ENCODE measurements around the gene THAP3. TPM values are rescaled to one million over a fixed set of nuclear protein-coding genes. Genes with fewer than 3 reads are reported as not detected.

Gene THAP3
- total and polyA plus RNA-seq, 9 of the 15 experiments (the other 6 are each of a cell fraction or from before 2014, with no cell fraction given) = 1.9 to 31.2 (median 18.2) TPM

DNA sequence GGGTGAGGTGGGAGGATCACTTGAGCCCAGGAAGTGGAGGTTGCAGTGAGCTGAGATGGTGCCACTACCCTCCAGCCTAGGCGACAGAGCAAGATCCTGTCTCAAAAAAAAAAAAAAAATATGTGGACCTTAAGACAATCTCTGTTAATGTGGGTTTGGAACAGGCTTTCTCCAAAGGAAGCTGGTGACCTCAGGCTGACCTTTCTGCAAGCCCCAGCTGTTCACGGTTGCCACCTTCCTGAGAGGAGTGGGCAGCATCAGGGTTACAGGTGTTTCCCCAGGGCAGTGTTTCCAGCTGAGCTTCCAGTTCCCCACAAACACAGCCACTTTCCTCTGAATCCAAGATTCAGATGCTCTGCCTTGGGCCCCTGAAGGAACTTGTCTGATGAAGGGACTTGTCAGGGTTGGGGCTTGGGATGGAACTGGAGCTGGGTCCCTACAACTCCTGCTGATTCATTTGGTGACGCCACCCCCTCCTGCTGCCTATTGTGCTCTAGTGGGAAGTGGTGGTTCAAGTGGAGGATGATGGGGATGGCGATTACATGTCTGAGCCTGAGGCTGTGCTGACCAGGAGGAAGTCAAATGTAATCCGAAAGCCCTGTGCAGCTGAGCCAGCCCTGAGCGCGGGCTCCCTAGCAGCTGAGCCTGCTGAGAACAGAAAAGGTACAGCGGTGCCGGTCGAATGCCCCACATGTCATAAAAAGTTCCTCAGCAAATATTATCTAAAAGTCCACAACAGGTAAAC lies 42.9 kb upstream of the THAP3 start (continued):
- no peak for TF ChIP-seq ZNF311 (CRISPR knock-in tag; IDR thresholded peaks at IDR 0.05)
- no peak for TF ChIP-seq SAFB2 (IDR thresholded peaks at IDR 0.05; ENCODE audit: borderline replicate concordance, low read depth, low read length, severe bottlenecking)
- TF ChIP-seq HNRNPK (IDR thresholded peaks at IDR 0.05; ENCODE audit: low read depth, low read length, poor library complexity, severe bottlenecking) = no peak
- no peak for TF ChIP-seq ZNF253 (CRISPR knock-in tag; conservative IDR thresholded peaks at IDR 0.05)
- TF ChIP-seq, protein P1, sequence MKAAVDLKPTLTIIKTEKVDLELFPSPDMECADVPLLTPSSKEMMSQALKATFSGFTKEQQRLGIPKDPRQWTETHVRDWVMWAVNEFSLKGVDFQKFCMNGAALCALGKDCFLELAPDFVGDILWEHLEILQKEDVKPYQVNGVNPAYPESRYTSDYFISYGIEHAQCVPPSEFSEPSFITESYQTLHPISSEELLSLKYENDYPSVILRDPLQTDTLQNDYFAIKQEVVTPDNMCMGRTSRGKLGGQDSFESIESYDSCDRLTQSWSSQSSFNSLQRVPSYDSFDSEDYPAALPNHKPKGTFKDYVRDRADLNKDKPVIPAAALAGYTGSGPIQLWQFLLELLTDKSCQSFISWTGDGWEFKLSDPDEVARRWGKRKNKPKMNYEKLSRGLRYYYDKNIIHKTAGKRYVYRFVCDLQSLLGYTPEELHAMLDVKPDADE (conservative IDR thresholded peaks at IDR 0.05; ENCODE audit: control insufficient read depth, low read depth, low read length) = no peak
- TF ChIP-seq U2AF2 (optimal IDR thresholded peaks at IDR 0.05; ENCODE audit: low read depth, low read length) = no peak
- peak; percentile 42; the same call in 1 of the 2 replicates for TF ChIP-seq GATA2 (CRISPR knock-in tag; IDR thresholded peaks at IDR 0.05)
- no peak for TF ChIP-seq ZNF830 (CRISPR knock-in tag; IDR thresholded peaks at IDR 0.05)
- peak; percentile 28; the same call in 1 of the 2 replicates for TF ChIP-seq SMARCE1 (IDR thresholded peaks at IDR 0.05)
- no peak for TF ChIP-seq TCF7L2 (IDR thresholded peaks at IDR 0.05; ENCODE audit: low read depth, low read length)
- TF ChIP-seq BRF1 (IDR thresholded peaks at IDR 0.05; ENCODE audit: borderline replicate concordance, extremely low read depth, insufficient read length) = no peak
- no peak for TF ChIP-seq RBM14 (IDR thresholded peaks at IDR 0.05; ENCODE audit: borderline replicate concordance, insufficient read depth, low read depth, low read length)
- TF ChIP-seq ZNF695 (CRISPR knock-in tag; IDR thresholded peaks at IDR 0.05) = no peak
- TF ChIP-seq, protein P2, sequence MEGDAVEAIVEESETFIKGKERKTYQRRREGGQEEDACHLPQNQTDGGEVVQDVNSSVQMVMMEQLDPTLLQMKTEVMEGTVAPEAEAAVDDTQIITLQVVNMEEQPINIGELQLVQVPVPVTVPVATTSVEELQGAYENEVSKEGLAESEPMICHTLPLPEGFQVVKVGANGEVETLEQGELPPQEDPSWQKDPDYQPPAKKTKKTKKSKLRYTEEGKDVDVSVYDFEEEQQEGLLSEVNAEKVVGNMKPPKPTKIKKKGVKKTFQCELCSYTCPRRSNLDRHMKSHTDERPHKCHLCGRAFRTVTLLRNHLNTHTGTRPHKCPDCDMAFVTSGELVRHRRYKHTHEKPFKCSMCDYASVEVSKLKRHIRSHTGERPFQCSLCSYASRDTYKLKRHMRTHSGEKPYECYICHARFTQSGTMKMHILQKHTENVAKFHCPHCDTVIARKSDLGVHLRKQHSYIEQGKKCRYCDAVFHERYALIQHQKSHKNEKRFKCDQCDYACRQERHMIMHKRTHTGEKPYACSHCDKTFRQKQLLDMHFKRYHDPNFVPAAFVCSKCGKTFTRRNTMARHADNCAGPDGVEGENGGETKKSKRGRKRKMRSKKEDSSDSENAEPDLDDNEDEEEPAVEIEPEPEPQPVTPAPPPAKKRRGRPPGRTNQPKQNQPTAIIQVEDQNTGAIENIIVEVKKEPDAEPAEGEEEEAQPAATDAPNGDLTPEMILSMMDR (IDR thresholded peaks at IDR 0.05 in 2 of 3, conservative IDR thresholded peaks at IDR 0.05 in 1 of 3; ENCODE audit: insufficient read depth in 2 of 3, low read depth in 1 of 3, low read length in 3 of 3) = no peak
- TF ChIP-seq PTTG1 (tag; IDR thresholded peaks at IDR 0.05; ENCODE audit: low read depth) = no peak
- TF ChIP-seq, protein P3, sequence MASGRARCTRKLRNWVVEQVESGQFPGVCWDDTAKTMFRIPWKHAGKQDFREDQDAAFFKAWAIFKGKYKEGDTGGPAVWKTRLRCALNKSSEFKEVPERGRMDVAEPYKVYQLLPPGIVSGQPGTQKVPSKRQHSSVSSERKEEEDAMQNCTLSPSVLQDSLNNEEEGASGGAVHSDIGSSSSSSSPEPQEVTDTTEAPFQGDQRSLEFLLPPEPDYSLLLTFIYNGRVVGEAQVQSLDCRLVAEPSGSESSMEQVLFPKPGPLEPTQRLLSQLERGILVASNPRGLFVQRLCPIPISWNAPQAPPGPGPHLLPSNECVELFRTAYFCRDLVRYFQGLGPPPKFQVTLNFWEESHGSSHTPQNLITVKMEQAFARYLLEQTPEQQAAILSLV (tag; IDR thresholded peaks at IDR 0.05) = no peak
- TF ChIP-seq JUN (IDR thresholded peaks at IDR 0.05; ENCODE audit: borderline replicate concordance, low read depth, low read length) = peak; percentile 81
- no peak for TF ChIP-seq JUN (CRISPR knock-in tag; IDR thresholded peaks at IDR 0.05; ENCODE audit: borderline replicate concordance)
- TF ChIP-seq ATF7 (IDR thresholded peaks at IDR 0.05) = peak; percentile 72; the same call in 1 of the 2 replicates
- no peak for TF ChIP-seq RBM34 (IDR thresholded peaks at IDR 0.05; ENCODE audit: borderline replicate concordance, insufficient read depth, low read length)
- TF ChIP-seq, protein P4, sequence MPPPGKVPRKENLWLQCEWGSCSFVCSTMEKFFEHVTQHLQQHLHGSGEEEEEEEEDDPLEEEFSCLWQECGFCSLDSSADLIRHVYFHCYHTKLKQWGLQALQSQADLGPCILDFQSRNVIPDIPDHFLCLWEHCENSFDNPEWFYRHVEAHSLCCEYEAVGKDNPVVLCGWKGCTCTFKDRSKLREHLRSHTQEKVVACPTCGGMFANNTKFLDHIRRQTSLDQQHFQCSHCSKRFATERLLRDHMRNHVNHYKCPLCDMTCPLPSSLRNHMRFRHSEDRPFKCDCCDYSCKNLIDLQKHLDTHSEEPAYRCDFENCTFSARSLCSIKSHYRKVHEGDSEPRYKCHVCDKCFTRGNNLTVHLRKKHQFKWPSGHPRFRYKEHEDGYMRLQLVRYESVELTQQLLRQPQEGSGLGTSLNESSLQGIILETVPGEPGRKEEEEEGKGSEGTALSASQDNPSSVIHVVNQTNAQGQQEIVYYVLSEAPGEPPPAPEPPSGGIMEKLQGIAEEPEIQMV (tag; conservative IDR thresholded peaks at IDR 0.05; ENCODE audit: low read depth) = no peak

Measured in K562 (cell line).